ENCODE data around the gene PCGF1. TPM values are rescaled to one million over a fixed set of nuclear protein-coding genes. Genes with fewer than 3 reads are reported as not detected.
"Not testable (repeated sequence)": the region's sequence is repeated elsewhere in the genome, so short reads cannot be mapped to it uniquely, and the experiment has no call there.

PCGF1 gene
- total RNA-seq, 1 experiment from 2014 or later, result 30.5 TPM

DNA sequence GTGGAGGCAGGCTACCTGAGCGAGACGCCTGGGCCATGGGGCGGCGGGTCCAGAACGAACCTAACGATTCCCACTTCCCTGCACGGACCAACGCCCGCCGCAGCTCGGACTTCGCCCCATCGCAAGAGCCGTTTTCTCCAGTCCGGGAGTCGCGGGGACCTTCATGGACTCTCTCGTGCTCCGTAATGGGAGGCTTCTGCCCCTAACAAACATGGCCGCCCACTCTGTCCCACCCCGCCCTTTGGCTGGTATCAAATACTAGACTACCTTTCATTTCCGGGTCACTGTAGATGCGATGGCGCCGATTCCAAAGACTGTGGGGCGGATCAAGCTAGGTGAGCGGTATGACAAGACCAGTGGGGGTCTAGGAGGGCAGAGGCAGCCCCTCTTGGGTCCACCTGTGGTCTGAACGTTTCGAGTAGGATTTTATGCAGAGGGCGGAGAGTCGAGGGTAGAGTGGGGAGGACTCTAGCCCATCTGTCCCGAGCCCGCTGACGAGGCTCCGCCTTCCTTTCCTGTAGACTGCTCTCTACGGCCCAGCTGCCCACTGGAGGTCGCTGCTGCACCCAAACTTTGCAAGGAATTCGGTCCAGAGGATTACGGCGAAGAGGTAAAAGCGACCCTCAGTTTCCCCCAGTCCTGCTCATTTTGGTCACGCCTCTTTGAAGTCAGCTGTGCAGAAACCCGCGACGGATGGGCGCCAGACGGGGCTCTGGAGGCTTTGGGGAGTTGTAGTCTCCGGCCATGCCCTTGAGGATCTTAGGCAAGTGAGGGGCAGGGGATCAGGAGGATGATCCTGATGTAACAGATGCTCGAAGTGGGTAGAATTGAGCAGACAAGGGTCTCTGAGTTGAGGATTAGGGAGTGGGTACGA is 24.5 kb downstream of the PCGF1 start, which contains the start of the genes CCDC142 and TTC31:
TSS of gene CCDC142 (minus strand) at position 198 of the 874 bp plus-strand sequence. CDS start at position 37, 161 bp downstream.
TSS of gene TTC31 (plus strand) at position 281 of the 874 bp plus-strand sequence. CDS start at position 296, 15 bp downstream.
- peak; percentile 97 to 99 for DNase-seq
- Histone ChIP-seq H3K27ac (peak within 1 kb of the TSS; percentile 87), H3K9me3 (replicated peaks) (no peaks in the 10 kb centered on the region), H3K36me3 (peaks cover 4% of the 10 kb centered on the region; the same call in 1 of the 2 replicates), H3K4me3 (peak within 1 kb of the TSS; percentile 93), H3K27me3 (no peaks in the 10 kb centered on the region), H3K4me1 (peaks cover 4% of the 10 kb centered on the region)

DNA sequence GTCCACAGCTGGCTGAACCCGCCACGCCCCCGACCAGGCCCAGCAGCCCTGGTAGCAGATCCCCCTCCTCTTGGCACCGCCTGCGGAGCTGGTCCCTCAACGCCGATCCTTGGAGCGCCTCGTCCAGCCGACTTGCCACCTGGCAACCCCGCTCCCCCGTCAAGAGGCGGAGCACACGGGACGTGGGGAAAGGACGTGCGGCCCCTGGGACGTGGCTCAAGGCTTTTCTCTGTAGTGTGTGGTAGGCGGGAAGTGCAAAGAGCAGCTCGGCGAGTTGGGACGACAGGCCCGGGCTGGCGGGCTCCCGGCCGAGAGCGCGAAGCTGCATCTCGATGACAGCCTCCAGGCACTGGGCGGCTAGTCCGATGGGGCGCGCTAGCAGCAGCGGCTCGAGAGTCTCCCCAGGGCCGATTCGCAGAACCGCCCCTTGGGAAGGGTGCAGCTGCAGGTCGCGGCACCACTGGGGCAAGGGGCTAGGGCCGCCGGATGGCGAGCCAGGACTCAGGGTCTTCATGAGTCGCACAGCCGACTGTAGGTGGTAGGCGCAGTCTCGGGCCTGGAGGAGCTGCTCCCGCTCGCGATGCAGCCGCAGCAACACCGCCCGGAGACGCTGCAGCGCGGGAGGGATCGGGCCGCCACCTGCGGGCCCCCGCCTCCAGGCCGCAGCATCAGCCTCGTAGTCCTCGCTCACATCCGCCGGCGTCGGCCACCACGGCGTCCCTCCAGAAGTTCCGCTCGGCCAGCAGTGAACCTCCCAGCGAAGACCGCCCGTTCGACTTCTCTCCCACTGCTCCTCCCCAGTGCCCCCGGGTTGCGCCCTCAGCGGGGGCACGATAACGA is 25.3 kb downstream of the PCGF1 start:
- Histone ChIP-seq H3K4me3 (peak overlapping the region; percentile 93), H3K36me3 (peaks cover 4% of the 10 kb centered on the region; the same call in 1 of the 2 replicates), H3K27ac (peak overlapping the region; percentile 87), H3K4me1 (peaks cover 4% of the 10 kb centered on the region), H3K9me3 (replicated peaks) (no peaks in the 10 kb centered on the region), H3K27me3 (no peaks in the 10 kb centered on the region)
- peak; percentile 52 to 72 for DNase-seq

DNA sequence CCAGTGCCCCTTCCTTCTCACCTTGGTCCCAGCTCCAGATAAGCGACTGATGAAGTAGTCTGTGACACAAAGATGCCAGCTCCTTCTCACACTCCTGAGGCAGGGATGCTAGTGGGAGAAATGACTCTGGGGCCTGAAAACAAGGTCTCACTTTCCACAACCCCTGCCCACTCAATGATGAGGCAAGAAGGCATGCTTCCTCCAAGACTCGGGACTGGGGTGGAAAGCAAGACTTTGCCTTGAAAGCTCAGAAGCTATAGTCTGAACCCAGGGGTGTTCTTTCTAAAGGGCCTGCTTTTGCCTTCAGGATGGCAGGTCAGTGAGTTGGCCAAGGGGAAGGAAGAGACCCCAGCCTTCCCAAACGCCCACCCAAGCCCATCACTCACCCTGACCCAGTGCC is 26.1 kb downstream of the PCGF1 start:
- Histone ChIP-seq H3K27me3 (no peaks in the 10 kb centered on the region), H3K27ac (no peak overlapping the region), H3K9me3 (replicated peaks) (no peaks in the 10 kb centered on the region), H3K36me3 (peaks cover 4% of the 10 kb centered on the region; the same call in 1 of the 2 replicates), H3K4me1 (peaks cover 4% of the 10 kb centered on the region), H3K4me3 (peak overlapping the region; percentile 93)
- DNase-seq, result no peak

GRCh38 chr2:74474899-74475298 is 32.6 kb downstream of the PCGF1 start:
- peaks cover 7% of the 10 kb centered on the region; the same call in 1 of the 2 replicates for H3K36me3 ChIP-seq
- no peaks in the 10 kb centered on the region for H3K27me3 ChIP-seq
- peak; percentile 37 to 51 for DNase-seq
- no peaks in the 10 kb centered on the region for H3K9me3 ChIP-seq (replicated peaks)
- H3K4me3 ChIP-seq, result no peak overlapping the region
- H3K4me1 ChIP-seq, result peaks cover 3% of the 10 kb centered on the region; the same call in 1 of the 2 replicates
- no peak overlapping the region for H3K27ac ChIP-seq

GRCh38 chr2:74474481-74474880 is 33.0 kb downstream of the PCGF1 start:
- DNase-seq, result no peak
- no peaks in the 10 kb centered on the region for H3K9me3 ChIP-seq (replicated peaks)

GRCh38 chr2:74472945-74473258 is 34.6 kb downstream of the PCGF1 start:
- no peak for DNase-seq
- Histone ChIP-seq H3K4me1 (peaks cover 3% of the 10 kb centered on the region; the same call in 1 of the 2 replicates), H3K27ac (peak overlapping the region; percentile 76), H3K27me3 (no peaks in the 10 kb centered on the region), H3K36me3 (peaks cover 7% of the 10 kb centered on the region; the same call in 1 of the 2 replicates), H3K9me3 (replicated peaks) (no peaks in the 10 kb centered on the region), H3K4me3 (peak overlapping the region; percentile 78)

More at GRCh38 chr2:74474481-74474880, 33.0 kb downstream of the PCGF1 start:
- H3K4me1 ChIP-seq, result peaks cover 3% of the 10 kb centered on the region; the same call in 1 of the 2 replicates
- no peaks in the 10 kb centered on the region for H3K27me3 ChIP-seq
- H3K27ac ChIP-seq, result no peak overlapping the region
- H3K4me3 ChIP-seq, result no peak overlapping the region
- H3K36me3 ChIP-seq, result peaks cover 7% of the 10 kb centered on the region; the same call in 1 of the 2 replicates

DNA sequence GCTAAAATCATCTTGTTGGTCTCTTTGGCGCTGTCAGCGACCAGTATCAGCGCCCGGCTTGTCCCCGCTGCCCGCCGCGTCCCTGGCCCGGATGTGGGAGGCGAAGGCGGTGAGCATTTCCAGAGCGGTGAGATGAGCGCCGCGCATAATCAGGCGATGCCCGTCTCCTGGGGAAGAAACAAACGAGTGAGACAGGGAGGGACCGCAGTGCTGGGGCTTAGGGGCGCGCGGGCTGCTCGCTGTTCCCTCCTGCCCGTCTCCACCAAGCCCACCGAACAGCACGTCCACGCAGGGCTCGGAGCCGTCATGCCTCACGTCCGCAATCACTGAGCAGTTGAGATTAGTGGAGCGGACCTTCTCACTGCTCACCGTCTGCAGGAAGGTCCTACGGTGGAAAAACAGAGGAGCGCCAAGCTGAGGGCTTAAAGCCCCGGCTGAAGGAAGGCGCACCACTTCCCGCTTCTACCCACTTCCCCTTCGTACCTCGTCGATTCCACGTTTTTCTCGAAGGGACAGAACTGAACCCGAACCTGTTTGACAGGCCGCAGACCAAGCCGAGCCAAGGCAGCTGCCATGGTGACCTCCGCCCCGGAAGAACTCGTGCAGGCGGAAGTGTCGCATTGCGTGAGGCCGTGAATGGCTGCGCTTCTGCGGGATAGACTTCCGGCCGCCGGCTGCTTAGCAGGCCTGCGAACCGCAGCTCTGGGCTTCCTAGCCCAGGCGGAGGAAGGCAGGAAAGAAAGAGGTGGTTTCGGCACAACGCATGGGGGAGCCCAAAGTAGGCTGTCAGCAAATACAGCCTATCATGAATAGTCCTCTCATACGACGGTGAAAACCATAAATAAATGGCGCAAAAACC is 35.2 kb downstream of the PCGF1 start, which contains the start of gene MRPL53:
TSS of gene MRPL53 (minus strand) at position 595 of the 859 bp plus-strand sequence. CDS start at position 575, 20 bp downstream.
- H3K27ac ChIP-seq, result peak within 1 kb of the TSS; percentile 76
- no peaks in the 10 kb centered on the region for H3K27me3 ChIP-seq
- peak; percentile 96 to 98 for DNase-seq
- peak within 1 kb of the TSS; percentile 78 for H3K4me3 ChIP-seq
- peaks cover 7% of the 10 kb centered on the region; the same call in 1 of the 2 replicates for H3K36me3 ChIP-seq
- no peaks in the 10 kb centered on the region for H3K9me3 ChIP-seq (replicated peaks)
- peaks cover 3% of the 10 kb centered on the region; the same call in 1 of the 2 replicates for H3K4me1 ChIP-seq

GRCh38 chr2:74471332-74472065 is 36.0 kb downstream of the PCGF1 start:
- H3K4me3 ChIP-seq, result peak overlapping the region; percentile 78
- no peak for DNase-seq
- peak overlapping the region; percentile 76 for H3K27ac ChIP-seq
- H3K36me3 ChIP-seq, result peaks cover 7% of the 10 kb centered on the region; the same call in 1 of the 2 replicates
- no peaks in the 10 kb centered on the region for H3K9me3 ChIP-seq (replicated peaks)
- no peaks in the 10 kb centered on the region for H3K27me3 ChIP-seq
- H3K4me1 ChIP-seq, result peaks cover 3% of the 10 kb centered on the region; the same call in 1 of the 2 replicates

GRCh38 chr2:74470742-74471141 is 36.8 kb downstream of the PCGF1 start:
- DNase-seq; H3K36me3 ChIP-seq; H3K27ac ChIP-seq; H3K4me1 ChIP-seq; H3K27me3 ChIP-seq; H3K4me3 ChIP-seq; H3K9me3 ChIP-seq (replicated peaks): not testable (repeated sequence)

GRCh38 chr2:74464406-74464805 is 43.1 kb downstream of the PCGF1 start:
- Histone ChIP-seq H3K4me3 (peak overlapping the region; percentile 83), H3K36me3 (peaks cover 4% of the 10 kb centered on the region; the same call in 1 of the 2 replicates), H3K9me3 (replicated peaks) (no peaks in the 10 kb centered on the region), H3K27ac (peak overlapping the region; percentile 2; the same call in 1 of the 2 replicates), H3K27me3 (no peaks in the 10 kb centered on the region), H3K4me1 (0 out of 2 replicates have a peak, but pooled peaks cover 6% of the 10 kb centered on the region)
- no peak for DNase-seq

DNA sequence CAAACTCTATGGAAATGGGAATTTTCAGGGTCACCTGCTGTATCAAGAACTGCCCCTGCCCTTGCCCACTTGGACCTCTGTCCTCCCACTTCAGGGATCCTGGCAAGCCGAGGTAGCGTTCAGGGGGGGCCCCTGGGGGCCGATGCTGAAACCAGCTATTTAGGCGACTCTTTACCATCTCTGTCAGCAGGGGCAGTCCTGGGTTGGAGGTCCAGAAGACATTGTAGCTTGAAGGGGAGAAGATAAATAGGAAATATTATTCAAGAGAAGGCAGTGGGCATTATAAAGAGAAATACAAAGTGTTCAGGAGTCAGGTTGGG is 44.7 kb downstream of the PCGF1 start:
- no peak overlapping the region for H3K4me3 ChIP-seq

GRCh38 chr2:74462054-74462785 is 45.3 kb downstream of the PCGF1 start:
- Histone ChIP-seq H3K27ac (no peak overlapping the region), H3K36me3 (peaks cover 4% of the 10 kb centered on the region; the same call in 1 of the 2 replicates)

More for the DNA sequence above, 44.7 kb downstream of the PCGF1 start:
- H3K4me1 ChIP-seq, result 0 out of 2 replicates have a peak, but pooled peaks cover 6% of the 10 kb centered on the region
- H3K27ac ChIP-seq, result no peak overlapping the region
- no peaks in the 10 kb centered on the region for H3K27me3 ChIP-seq
- H3K36me3 ChIP-seq, result peaks cover 4% of the 10 kb centered on the region; the same call in 1 of the 2 replicates
- no peaks in the 10 kb centered on the region for H3K9me3 ChIP-seq (replicated peaks)
- DNase-seq, result no peak

More at GRCh38 chr2:74462054-74462785, 45.3 kb downstream of the PCGF1 start:
- no peak for DNase-seq
- Histone ChIP-seq H3K27me3 (no peaks in the 10 kb centered on the region), H3K4me3 (no peak overlapping the region), H3K9me3 (replicated peaks) (no peaks in the 10 kb centered on the region), H3K4me1 (0 out of 2 replicates have a peak, but pooled peaks cover 6% of the 10 kb centered on the region)
